IMR-90 (cell line): ENCODE measurements around the gene MAMLD1. TPM values are rescaled to one million over a fixed set of nuclear protein-coding genes. Genes with fewer than 3 reads are reported as not detected.
A peak's percentile ranks its signal among the peaks of the same experiment; 100 is the strongest.

ENCODE experiments used
- ATAC-seq: fragments of 200-7000 bp; cut with Tn5 transposase; 2 replicates; pipeline ENCODE4 v1.9.1; 2020; ENCODE audit warnings: low read depth, mild to moderate bottlenecking, moderate library complexity
- BruUV-seq: library from RNA; stranded (reverse); fragments of 400-500 nt; replicated peaks from 2 replicates; lab custom pipeline; 2021; lab: Mats Ljungman, UMichigan
- CTCF ChIA-PET: fragments of 300-600 bp; formaldehyde crosslinking; extraction: SDS; loops from one replicate; lab custom pipeline; 2021; ENCODE audit warnings: antibody characterized with exemption; lab: Yijun Ruan, JAX
- POLR2A ChIA-PET: fragments of 300-600 bp; sonication (Branson Sonifier 250); formaldehyde crosslinking; loops from one replicate; lab custom pipeline; 2022; ENCODE audit warnings: antibody characterized with exemption; ENCODE audit not compliant: unreplicated experiment; lab: Charles Lee
- DNase-seq: peaks from one replicate; pipeline ENCODE4 v3.0.0; 2013
- H2AFZ ChIP-seq: replicated peaks from 2 replicates; pipeline ENCODE3; 2013; ENCODE audit warnings: low read length, mild to moderate bottlenecking; ENCODE audit not compliant: poor library complexity
- H2AK5ac ChIP-seq: 2 replicates; pipeline ENCODE4 v1.6.1; 2013; ENCODE audit warnings: low read depth, low read length, inconsistent platforms
- H2AK9ac ChIP-seq: replicated peaks from 2 replicates; pipeline ENCODE3; 2013; ENCODE audit warnings: mild to moderate bottlenecking, low read depth, low read length, moderate library complexity; ENCODE audit not compliant: poor library complexity
- H2BK120ac ChIP-seq: 2 replicates; pipeline ENCODE4 v1.6.1; 2013; ENCODE audit warnings: low read depth, low read length, inconsistent platforms
- H2BK15ac ChIP-seq: 3 replicates; pipeline ENCODE4 v1.6.1; 2013; ENCODE audit warnings: low read depth, low read length, inconsistent platforms
- H2BK20ac ChIP-seq: 2 replicates; pipeline ENCODE4 v1.6.1; 2013; ENCODE audit warnings: low read depth, mild to moderate bottlenecking, inconsistent platforms, low read length, moderate library complexity
- H2BK5ac ChIP-seq: 2 replicates; pipeline ENCODE4 v1.6.1; 2013; ENCODE audit warnings: mild to moderate bottlenecking, low read depth, low read length, inconsistent platforms; ENCODE audit not compliant: poor library complexity, severe bottlenecking
- H3K14ac ChIP-seq: replicated peaks from 2 replicates; pipeline ENCODE4 v1.6.1; 2013; ENCODE audit warnings: low read depth, low read length, inconsistent platforms
- H3K18ac ChIP-seq: 2 replicates; pipeline ENCODE4 v1.6.1; 2013; ENCODE audit warnings: low read depth, low read length, control low read depth
- H3K23ac ChIP-seq: 2 replicates; pipeline ENCODE4 v1.6.1; 2013; ENCODE audit warnings: low read depth, low read length, inconsistent platforms
- H3K27ac ChIP-seq: 2 replicates; pipeline ENCODE4 v1.5.1; 2013; ENCODE audit warnings: mild to moderate bottlenecking, control low read depth, low read length; ENCODE audit not compliant: insufficient read depth
- H3K27me3 ChIP-seq: 2 replicates; pipeline ENCODE4 v1.6.1; 2013; ENCODE audit warnings: low read length; ENCODE audit not compliant: control insufficient read depth, insufficient read depth
- H3K36me3 ChIP-seq: 2 replicates; pipeline ENCODE4 v1.6.1; 2013; ENCODE audit warnings: low read length, mixed read lengths; ENCODE audit not compliant: control insufficient read depth, insufficient read depth
- H3K4ac ChIP-seq: 2 replicates; pipeline ENCODE4 v1.6.1; 2013; ENCODE audit warnings: low read depth, low read length, inconsistent platforms
- H3K4me1 ChIP-seq: 2 replicates; pipeline ENCODE4 v1.6.1; 2013; ENCODE audit warnings: low read length, mixed read lengths; ENCODE audit not compliant: control insufficient read depth, insufficient read depth
- H3K4me2 ChIP-seq: 2 replicates; pipeline ENCODE4 v1.6.1; 2013; ENCODE audit warnings: low read depth, mild to moderate bottlenecking, control low read depth, low read length, moderate library complexity
- H3K4me3 ChIP-seq: 2 replicates; pipeline ENCODE4 v1.5.1; 2013; ENCODE audit warnings: low read depth, mild to moderate bottlenecking, control low read depth, low read length, moderate library complexity; ENCODE audit not compliant: insufficient read depth
- H3K56ac ChIP-seq: 2 replicates; pipeline ENCODE4 v1.6.1; 2013; ENCODE audit warnings: low read length, inconsistent platforms; ENCODE audit not compliant: insufficient read depth; ENCODE audit errors: extremely low read depth
- H3K79me1 ChIP-seq, 2 experiments: 2 replicates each; pipeline ENCODE4 v1.6.1; 2013; ENCODE audit warnings: low read length in 2 of 2, inconsistent platforms in 1 of 2, low read depth in 1 of 2
- H3K9ac ChIP-seq: 2 replicates; pipeline ENCODE4 v1.6.1; 2013; ENCODE audit warnings: low read depth, low read length, control low read depth
- H3K9me1 ChIP-seq: 2 replicates; pipeline ENCODE4 v1.6.1; 2013; ENCODE audit warnings: low read length, inconsistent platforms; ENCODE audit not compliant: insufficient read depth
- H3K9me3 ChIP-seq: 2 replicates; pipeline ENCODE4 v1.6.1; 2013; ENCODE audit warnings: low read length; ENCODE audit not compliant: control insufficient read depth, insufficient read depth
- H4K20me1 ChIP-seq: 2 replicates; pipeline ENCODE4 v1.6.1; 2013; ENCODE audit warnings: low read length, inconsistent platforms; ENCODE audit not compliant: insufficient read depth
- H4K5ac ChIP-seq: 2 replicates; pipeline ENCODE4 v1.6.1; 2013; ENCODE audit warnings: mild to moderate bottlenecking, low read depth, low read length, control low read depth
- H4K8ac ChIP-seq, 2 experiments: 2 replicates each; pipeline ENCODE4 v1.6.1; 2013; ENCODE audit warnings: low read depth in 2 of 2, low read length in 2 of 2, control low read depth in 1 of 2, inconsistent platforms in 1 of 2
- H4K91ac ChIP-seq: 2 replicates; pipeline ENCODE4 v1.6.1; 2013; ENCODE audit warnings: low read depth, low read length, inconsistent platforms; ENCODE audit not compliant: insufficient read depth
- CTCF ChIP-seq: conservative IDR thresholded peaks from 2 replicates; pipeline ENCODE4 v1.5.1; 2012; ENCODE audit warnings: mild to moderate bottlenecking, low read depth, low read length, improper control_type of control experiment
- ELK1 ChIP-seq: fragments of 150-350 bp; IDR thresholded peaks from 2 replicates; pipeline ENCODE4 v1.6.1; 2016; ENCODE audit warnings: low read depth, mild to moderate bottlenecking, low read length, moderate library complexity, borderline replicate concordance
- FOS ChIP-seq: fragments of 150-350 bp; IDR thresholded peaks from 2 replicates; pipeline ENCODE4 v1.6.1; 2016; ENCODE audit warnings: low read depth, low read length
- MXI1 ChIP-seq: IDR thresholded peaks from 2 replicates; pipeline ENCODE4 v1.6.1; 2012; ENCODE audit warnings: low read depth, mild to moderate bottlenecking, low read length, moderate library complexity, borderline replicate concordance
- NFE2L2 ChIP-seq: fragments of 150-350 bp; IDR thresholded peaks from 2 replicates; pipeline ENCODE4 v1.6.1; 2016; ENCODE audit warnings: low read depth, mild to moderate bottlenecking, low read length
- RAD21 ChIP-seq: IDR thresholded peaks from 2 replicates; pipeline ENCODE4 v1.6.1; 2012; ENCODE audit warnings: low read length, improper control_type of control experiment
- WGBS, 2 experiments: methylation state at CpG; one replicate each; pipeline versions ENCODE4 v1.1.5 to v1.1.7; 2013; ENCODE audit warnings: missing lambda C conversion rate in 2 of 2; ENCODE audit not compliant: insufficient read length in 1 of 2; ENCODE audit errors: extremely low coverage in 2 of 2; 5-methylcytosine and 5-hydroxymethylcytosine counted together
- dilution Hi-C: fragments of 300-500 bp; cut with HindIII; formaldehyde crosslinking; loops from one replicate; pipeline ENCODE4 v1.14.3; 2018; ENCODE audit warnings: low sequenced_read_pairs; ENCODE audit not compliant: unreplicated experiment
- in situ Hi-C: fragments of 300-500 bp; cut with MboI; formaldehyde crosslinking; loops from 3 replicates; pipeline ENCODE4 v1.14.3; 2019; ENCODE audit warnings: low sequenced_read_pairs, inconsistent platforms, mixed read lengths
- intact Hi-C: fragments of 100-400 bp; cut with micrococcal nuclease; formaldehyde crosslinking; loops from 2 replicates; pipeline ENCODE4 v1.10.0; 2022
- polyA plus RNA-seq, 3 experiments: library from polyadenylated mRNA; depleted of rRNA; stranded (reverse); fragments of >200 nt; gene quantifications; 2 replicates each; pipeline ENCODE4 v1.2.3, GENCODE V29; 2012; ENCODE audit warnings: low replicate concordance in 1 of 3
- total RNA-seq: library from RNA; depleted of rRNA; stranded (reverse); fragments of >200 nt; gene quantifications from 2 replicates; pipeline ENCODE4 v1.2.3, GENCODE V29; 2012
- TF ChIP-seq, protein P1 (sequence below): fragments of 150-350 bp; IDR thresholded peaks from 2 replicates; pipeline ENCODE4 v1.6.1; 2017; ENCODE audit warnings: mild to moderate bottlenecking, antibody characterized with exemption, low read length, low read depth

Gene MAMLD1
- total and polyA plus RNA-seq, 2 of the 4 experiments (the other 2 are of a cell fraction), result 1.4 to 11.0 TPM

- dilution Hi-C loops (no loop called here), in situ Hi-C loops (no loop called here), intact Hi-C loops (no loop called here)
- Histone ChIP-seq H3K9me3 (no peaks in the 10 kb centered on the region), H4K5ac (peak overlapping the region; percentile 15; the same call in 1 of the 2 replicates), H3K18ac (peak overlapping the region; percentile 24; the same call in 1 of the 2 replicates), H3K36me3 (no peaks in the 10 kb centered on the region), H2BK5ac (peak overlapping the region; percentile 40), H2BK15ac (no peak overlapping the region), H3K4me2 (no peak overlapping the region), H3K4me1 (peaks cover 10% of the 10 kb centered on the region), H3K27ac (peak overlapping the region; percentile 6; the same call in 1 of the 2 replicates), H3K9ac (no peak overlapping the region), H3K14ac (0 out of 2 replicates have a peak overlapping the region, but pooled peaks have one; percentile 39), H3K79me1 (no peaks in the 10 kb centered on the region), H2AFZ (peak overlapping the region; percentile 59), H3K56ac (no peak overlapping the region), H4K91ac (peak overlapping the region; percentile 38), H3K4ac (peak overlapping the region; percentile 71), H3K4me3 (no peak overlapping the region), H2BK120ac (peak overlapping the region; percentile 72), H4K8ac (0 out of 4 replicates have a peak overlapping the region, but pooled peaks of 1 of the 2 experiments have one; percentile 12), H2AK9ac (no peak overlapping the region), H3K27me3 (no peaks in the 10 kb centered on the region), H2BK20ac (peak overlapping the region; percentile 77), H3K9me1 (peaks cover 3% of the 10 kb centered on the region; the same call in 1 of the 2 replicates), H3K23ac (0 out of 2 replicates have a peak overlapping the region, but pooled peaks have one; percentile 14), H4K20me1 (no peaks in the 10 kb centered on the region), H2AK5ac (peak overlapping the region; percentile 60)
- BruUV-seq, result no TSS peak
- TF ChIP-seq NFE2L2 (no peak), MXI1 (no peak), CTCF (no peak), RAD21 (no peak), FOS (no peak), ELK1 (no peak)
- TF ChIP-seq, protein P1, sequence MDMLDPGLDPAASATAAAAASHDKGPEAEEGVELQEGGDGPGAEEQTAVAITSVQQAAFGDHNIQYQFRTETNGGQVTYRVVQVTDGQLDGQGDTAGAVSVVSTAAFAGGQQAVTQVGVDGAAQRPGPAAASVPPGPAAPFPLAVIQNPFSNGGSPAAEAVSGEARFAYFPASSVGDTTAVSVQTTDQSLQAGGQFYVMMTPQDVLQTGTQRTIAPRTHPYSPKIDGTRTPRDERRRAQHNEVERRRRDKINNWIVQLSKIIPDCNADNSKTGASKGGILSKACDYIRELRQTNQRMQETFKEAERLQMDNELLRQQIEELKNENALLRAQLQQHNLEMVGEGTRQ, result no peak
- CTCF ChIA-PET, result no interaction called here
- no CpG with 5 or more reads among the region's 2 CpGs for WGBS, 2 experiments
- peak; percentile 16 for DNase-seq
- POLR2A ChIA-PET, result no interaction called here
- no peak for ATAC-seq
These were observed 38.2 kb upstream of the MAMLD1 start for GRCh38 chrX:150324919-150325318.
